MCF 10A (cell line): ENCODE measurements around the gene EP400. TPM values are rescaled to one million over a fixed set of nuclear protein-coding genes. Genes with fewer than 3 reads are reported as not detected.

Source experiments
- BruUV-seq: library from RNA; stranded (reverse); fragments of 400-500 nt; replicated peaks from 2 replicates; lab custom pipeline; 2021; lab: Mats Ljungman, UMichigan
- CTCF ChIA-PET: fragments of 300-600 bp; sonication (Branson Sonifier 250); formaldehyde crosslinking; extraction: SDS; loops from one replicate; lab custom pipeline; 2021; ENCODE audit warnings: antibody characterized with exemption, inconsistent platforms; lab: Yijun Ruan, JAX
- POLR2A ChIA-PET: fragments of 300-600, 350-650 bp; sonication (Branson Sonifier 250); formaldehyde crosslinking; extraction: SDS; loops from one replicate; lab custom pipeline; 2020; ENCODE audit warnings: antibody characterized with exemption, inconsistent platforms; lab: Yijun Ruan, JAX
- DNase-seq: peaks from one replicate; pipeline ENCODE4 v3.0.0-alpha.2; 2018; ENCODE audit not compliant: unreplicated experiment
- H3K27ac Mint-ChIP-seq: one replicate; pipeline ENCODE4 v1.8.0; 2022; ENCODE audit warnings: mild to moderate bottlenecking, low read depth, mixed read lengths; ENCODE audit not compliant: unreplicated experiment
- H3K27me3 Mint-ChIP-seq: one replicate; pipeline ENCODE4 v1.8.0; 2022; ENCODE audit warnings: mixed read lengths; ENCODE audit not compliant: insufficient read depth, unreplicated experiment
- H3K36me3 Mint-ChIP-seq: one replicate; pipeline ENCODE4 v1.8.0; 2022; ENCODE audit warnings: mild to moderate bottlenecking, moderate library complexity, mixed read lengths; ENCODE audit not compliant: insufficient read depth, unreplicated experiment
- H3K4me1 Mint-ChIP-seq: one replicate; pipeline ENCODE4 v1.8.0; 2022; ENCODE audit warnings: mixed read lengths; ENCODE audit not compliant: insufficient read depth, unreplicated experiment
- H3K4me3 Mint-ChIP-seq: one replicate; pipeline ENCODE4 v1.8.0; 2022; ENCODE audit warnings: mild to moderate bottlenecking, moderate library complexity, mixed read lengths; ENCODE audit not compliant: unreplicated experiment
- H3K9me3 Mint-ChIP-seq: one replicate; pipeline ENCODE4 v1.8.0; 2022; ENCODE audit warnings: mixed read lengths; ENCODE audit not compliant: unreplicated experiment
- CTCF ChIP-seq: fragments of 200-600 bp; IDR thresholded peaks from one replicate; pipeline ENCODE4 v1.8.0; 2022; ENCODE audit warnings: antibody characterized with exemption, mild to moderate bottlenecking; ENCODE audit not compliant: unreplicated experiment
- intact Hi-C: fragments of 100-400 bp; cut with micrococcal nuclease; formaldehyde crosslinking; loops from 2 replicates; pipeline ENCODE4 v1.14.1; 2022
- total RNA-seq: library from RNA; stranded (reverse); gene quantifications from 2 replicates; pipeline ENCODE4 v1.2.3, GENCODE V29; 2022

The EP400 gene
- total RNA-seq, 1 experiment from 2014 or later = 52.4 TPM

GRCh38 chr12:132023658-132024057 is 73.9 kb downstream of the EP400 start:
- intact Hi-C loops = no loop called here
- Mint-ChIP-seq H3K9me3 (no peaks in the 10 kb centered on the region), H3K27ac (no peak overlapping the region), H3K27me3 (no peaks in the 10 kb centered on the region), H3K36me3 (peaks cover 83% of the 10 kb centered on the region), H3K4me1 (no peaks in the 10 kb centered on the region), H3K4me3 (no peak overlapping the region)
- ChIA-PET POLR2A (no interaction called here), CTCF (interaction anchor here (1.0 kb wide), 1 partner anchor 196 kb away, joined by 3 read pairs; the partner anchor contains the start of gene MMP17)
- TF ChIP-seq CTCF = no peak
- no TSS peak for BruUV-seq
- no peak for DNase-seq

- Mint-ChIP-seq H3K36me3 (peaks cover 89% of the 10 kb centered on the region), H3K9me3 (no peaks in the 10 kb centered on the region), H3K27ac (no peak overlapping the region), H3K4me1 (no peaks in the 10 kb centered on the region), H3K27me3 (no peaks in the 10 kb centered on the region), H3K4me3 (no peak overlapping the region)
- TF ChIP-seq CTCF = no peak
- DNase-seq = no peak
- CTCF ChIA-PET = no interaction called here
- no TSS peak for BruUV-seq
- POLR2A ChIA-PET = no interaction called here
- intact Hi-C loops = no loop called here
Observed at GRCh38 chr12:132024758-132025157, 75.0 kb downstream of the EP400 start.

- no peak for DNase-seq
- Mint-ChIP-seq H3K36me3 (peaks cover 91% of the 10 kb centered on the region), H3K9me3 (no peaks in the 10 kb centered on the region), H3K4me3 (no peak overlapping the region), H3K27me3 (no peaks in the 10 kb centered on the region), H3K4me1 (no peaks in the 10 kb centered on the region), H3K27ac (no peak overlapping the region)
- intact Hi-C loops = no loop called here
- TF ChIP-seq CTCF = no peak
- POLR2A ChIA-PET = no interaction called here
- BruUV-seq = no TSS peak
- CTCF ChIA-PET = no interaction called here
Observed at GRCh38 chr12:132025526-132025925, 75.8 kb downstream of the EP400 start.

GRCh38 chr12:132026061-132026795 is 76.5 kb downstream of the EP400 start:
- H3K9me3 Mint-ChIP-seq = no peaks in the 10 kb centered on the region
- H3K27ac Mint-ChIP-seq = no peak overlapping the region
- CTCF ChIA-PET = no interaction called here
- no TSS peak for BruUV-seq
- H3K27me3 Mint-ChIP-seq = no peaks in the 10 kb centered on the region
- intact Hi-C loops = no loop called here
- no peak overlapping the region for H3K4me3 Mint-ChIP-seq
- no peaks in the 10 kb centered on the region for H3K4me1 Mint-ChIP-seq
- POLR2A ChIA-PET = no interaction called here
- no peak for TF ChIP-seq CTCF
- no peak for DNase-seq
- H3K36me3 Mint-ChIP-seq = peaks cover 95% of the 10 kb centered on the region
